Astrocyte (in vitro differentiated cells and primary cell): Measurements from ENCODE around the gene CCNL2. TPM values are rescaled to one million over a fixed set of nuclear protein-coding genes. Genes with fewer than 3 reads are reported as not detected.

Source experiments
- DNase-seq: peaks from one replicate; pipeline ENCODE4 v3.0.0-alpha.2; 2010; ENCODE audit warnings: low read depth
- FAIRE-seq: peaks from 2 replicates; lab custom pipeline; 2011; peaks lifted over from hg19 to GRCh38; lab: Jason Lieb, UNC
- H2AFZ ChIP-seq: 2 replicates; pipeline ENCODE4 v1.6.0; 2012; ENCODE audit warnings: low read depth, low read length, inconsistent platforms
- H3K27ac ChIP-seq: 2 replicates; pipeline ENCODE4 v1.5.1; 2011; ENCODE audit warnings: low read depth, low read length, inconsistent platforms
- H3K27me3 ChIP-seq: 2 replicates; pipeline ENCODE4 v1.6.0; 2011; ENCODE audit warnings: low read length, inconsistent platforms; ENCODE audit not compliant: insufficient read depth
- H3K36me3 ChIP-seq: 2 replicates; pipeline ENCODE4 v1.5.1; 2011; ENCODE audit warnings: low read length, inconsistent platforms; ENCODE audit not compliant: insufficient read depth
- H3K4me1 ChIP-seq: 2 replicates; pipeline ENCODE4 v1.5.1; 2011; ENCODE audit warnings: low read length, inconsistent platforms; ENCODE audit not compliant: insufficient read depth
- H3K4me2 ChIP-seq: 2 replicates; pipeline ENCODE4 v1.6.0; 2012; ENCODE audit warnings: low read length, inconsistent platforms
- H3K4me3 ChIP-seq: 2 replicates; pipeline ENCODE4 v1.5.1; 2011; ENCODE audit warnings: low read depth, mild to moderate bottlenecking, low read length, inconsistent platforms; ENCODE audit not compliant: insufficient read depth
- H3K79me2 ChIP-seq: 2 replicates; pipeline ENCODE4 v1.6.0; 2012; ENCODE audit warnings: mild to moderate bottlenecking, low read length, inconsistent platforms; ENCODE audit not compliant: insufficient read depth
- H3K9ac ChIP-seq: 2 replicates; pipeline ENCODE4 v1.6.0; 2012; ENCODE audit warnings: mild to moderate bottlenecking, low read length, inconsistent platforms
- H3K9me3 ChIP-seq: 2 replicates; pipeline ENCODE4 v1.5.1; 2012; ENCODE audit warnings: low read depth, mild to moderate bottlenecking, low read length, inconsistent platforms; ENCODE audit not compliant: insufficient read depth
- H4K20me1 ChIP-seq: 2 replicates; pipeline ENCODE4 v1.6.0; 2012; ENCODE audit warnings: low read length, inconsistent platforms; ENCODE audit not compliant: insufficient read depth
- H3K27ac Mint-ChIP-seq: one replicate; pipeline ENCODE4 v1.8.0; 2021; ENCODE audit warnings: mild to moderate bottlenecking, mixed read lengths; ENCODE audit not compliant: unreplicated experiment
- H3K27me3 Mint-ChIP-seq: one replicate; pipeline ENCODE4 v1.8.0; 2021; ENCODE audit warnings: low read depth, mixed read lengths; ENCODE audit not compliant: unreplicated experiment
- H3K36me3 Mint-ChIP-seq: one replicate; pipeline ENCODE4 v1.8.0; 2021; ENCODE audit warnings: low read depth, mixed read lengths; ENCODE audit not compliant: unreplicated experiment
- H3K4me1 Mint-ChIP-seq: one replicate; pipeline ENCODE4 v1.8.0; 2021; ENCODE audit warnings: low read depth, mixed read lengths; ENCODE audit not compliant: unreplicated experiment
- H3K4me3 Mint-ChIP-seq: one replicate; pipeline ENCODE4 v1.8.0; 2021; ENCODE audit warnings: mild to moderate bottlenecking, moderate library complexity, mixed read lengths; ENCODE audit not compliant: unreplicated experiment
- H3K9me3 Mint-ChIP-seq: one replicate; pipeline ENCODE4 v1.8.0; 2021; ENCODE audit warnings: mild to moderate bottlenecking, mixed read lengths; ENCODE audit not compliant: unreplicated experiment
- EZH2 ChIP-seq: IDR thresholded peaks from 2 replicates; pipeline ENCODE4 v1.6.1; 2012; ENCODE audit warnings: mild to moderate bottlenecking, low read length, inconsistent platforms; ENCODE audit not compliant: insufficient read depth
- total RNA-seq: library from RNA; stranded (reverse); gene quantifications from 2 replicates; pipeline ENCODE4 v1.2.1, GENCODE V29; 2021
- TF ChIP-seq, protein P1 (sequence below): IDR thresholded peaks from 2 replicates; pipeline ENCODE4 v1.5.1; 2011; ENCODE audit warnings: low read depth, mild to moderate bottlenecking, inconsistent platforms, low read length, moderate library complexity; ENCODE audit not compliant: insufficient read depth

CCNL2 gene
- total RNA-seq, 1 donor from 2014 or later, result 194 TPM

DNA sequence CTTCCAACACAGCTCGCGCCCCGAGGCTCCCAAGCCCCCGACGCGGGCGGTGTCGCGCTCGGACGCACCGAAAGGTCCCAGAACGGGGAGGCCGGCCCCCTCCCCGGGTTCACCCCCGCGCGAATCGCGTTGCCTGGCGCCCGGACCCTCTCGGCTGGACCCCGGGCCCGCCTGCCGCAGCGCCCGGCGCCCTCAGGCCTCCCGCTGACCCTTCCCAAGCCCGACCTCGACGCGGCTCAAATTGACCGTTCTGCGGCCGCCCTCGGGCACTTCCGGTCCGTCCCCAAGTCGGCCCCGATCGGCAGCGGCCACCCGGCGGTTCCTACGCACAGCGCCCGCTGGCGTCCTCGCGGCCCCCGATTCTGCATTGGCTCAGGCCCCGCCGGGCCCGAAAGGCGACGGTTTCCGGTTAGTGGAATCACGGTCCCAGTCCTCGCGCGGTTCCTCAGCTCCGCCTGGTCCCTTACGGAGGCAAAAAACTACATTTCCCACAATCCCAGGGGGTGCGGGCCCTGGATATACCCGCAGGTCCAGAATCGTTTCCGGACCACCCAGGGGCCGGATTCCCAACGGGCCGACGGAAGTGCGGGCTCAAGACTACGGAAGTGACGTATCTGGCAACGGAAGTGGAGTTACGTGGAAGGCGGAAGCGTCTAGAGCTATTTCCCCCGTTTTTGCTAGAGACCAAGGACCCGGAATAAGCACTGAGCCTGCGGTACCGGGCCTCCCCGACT, 24.0 kb downstream of the CCNL2 start, which contains the start of gene AURKAIP1:
AURKAIP1 (minus strand) TSS at position 279 of the 734 bp plus-strand sequence. CDS start 451 bp downstream, outside the sequence.
- Histone ChIP-seq H2AFZ (peak within 1 kb of the TSS; percentile 61), H4K20me1 (peaks cover 26% of the 10 kb centered on the region), H3K36me3 (peaks cover 3% of the 10 kb centered on the region), H3K4me2 (peak within 1 kb of the TSS; percentile 91), H3K9me3 (no peaks in the 10 kb centered on the region), H3K4me3 (peak within 1 kb of the TSS; percentile 78), H3K27me3 (no peaks in the 10 kb centered on the region), H3K9ac (peak within 1 kb of the TSS; percentile 94), H3K27ac (peak within 1 kb of the TSS; percentile 83), H3K4me1 (peaks cover 18% of the 10 kb centered on the region), H3K79me2 (peaks cover 34% of the 10 kb centered on the region)
- H3K27ac Mint-ChIP-seq, result peak within 1 kb of the TSS; percentile 93
- H3K27me3 Mint-ChIP-seq, result no peaks in the 10 kb centered on the region
- peak; percentile 93 for FAIRE-seq
- H3K4me3 Mint-ChIP-seq, result peak within 1 kb of the TSS; percentile 87
- no peaks in the 10 kb centered on the region for H3K9me3 Mint-ChIP-seq
- peaks cover 2% of the 10 kb centered on the region for H3K36me3 Mint-ChIP-seq
- TF ChIP-seq EZH2, result no peak
- TF ChIP-seq, protein P1, sequence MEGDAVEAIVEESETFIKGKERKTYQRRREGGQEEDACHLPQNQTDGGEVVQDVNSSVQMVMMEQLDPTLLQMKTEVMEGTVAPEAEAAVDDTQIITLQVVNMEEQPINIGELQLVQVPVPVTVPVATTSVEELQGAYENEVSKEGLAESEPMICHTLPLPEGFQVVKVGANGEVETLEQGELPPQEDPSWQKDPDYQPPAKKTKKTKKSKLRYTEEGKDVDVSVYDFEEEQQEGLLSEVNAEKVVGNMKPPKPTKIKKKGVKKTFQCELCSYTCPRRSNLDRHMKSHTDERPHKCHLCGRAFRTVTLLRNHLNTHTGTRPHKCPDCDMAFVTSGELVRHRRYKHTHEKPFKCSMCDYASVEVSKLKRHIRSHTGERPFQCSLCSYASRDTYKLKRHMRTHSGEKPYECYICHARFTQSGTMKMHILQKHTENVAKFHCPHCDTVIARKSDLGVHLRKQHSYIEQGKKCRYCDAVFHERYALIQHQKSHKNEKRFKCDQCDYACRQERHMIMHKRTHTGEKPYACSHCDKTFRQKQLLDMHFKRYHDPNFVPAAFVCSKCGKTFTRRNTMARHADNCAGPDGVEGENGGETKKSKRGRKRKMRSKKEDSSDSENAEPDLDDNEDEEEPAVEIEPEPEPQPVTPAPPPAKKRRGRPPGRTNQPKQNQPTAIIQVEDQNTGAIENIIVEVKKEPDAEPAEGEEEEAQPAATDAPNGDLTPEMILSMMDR, result no peak
- peaks cover 10% of the 10 kb centered on the region for H3K4me1 Mint-ChIP-seq
- DNase-seq, result peak; percentile 99

GRCh38 chr1:1374589-1374928, 24.6 kb downstream of the CCNL2 start:
- peaks cover 2% of the 10 kb centered on the region for H3K36me3 Mint-ChIP-seq
- no peak for TF ChIP-seq EZH2
- TF ChIP-seq, protein P1, result no peak
- H3K9me3 Mint-ChIP-seq, result no peaks in the 10 kb centered on the region
- no peak for DNase-seq
- peak overlapping the region; percentile 91 for H3K4me2 ChIP-seq
- H3K4me3 ChIP-seq, result peak overlapping the region; percentile 78
- H3K36me3 ChIP-seq, result peaks cover 3% of the 10 kb centered on the region
- peak overlapping the region; percentile 61 for H2AFZ ChIP-seq
- H3K79me2 ChIP-seq, result peaks cover 34% of the 10 kb centered on the region
- peaks cover 18% of the 10 kb centered on the region for H3K4me1 ChIP-seq
- peaks cover 26% of the 10 kb centered on the region for H4K20me1 ChIP-seq
- peak overlapping the region; percentile 86 for H3K4me3 Mint-ChIP-seq
- H3K27ac Mint-ChIP-seq, result no peak overlapping the region
- FAIRE-seq, result no peak
- H3K9ac ChIP-seq, result peak overlapping the region; percentile 94
- no peaks in the 10 kb centered on the region for H3K27me3 Mint-ChIP-seq
- no peaks in the 10 kb centered on the region for H3K9me3 ChIP-seq
- no peaks in the 10 kb centered on the region for H3K27me3 ChIP-seq
- H3K27ac ChIP-seq, result peak overlapping the region; percentile 81
- H3K4me1 Mint-ChIP-seq, result peaks cover 10% of the 10 kb centered on the region
